ENCODE data around the gene DARS2. TPM values are rescaled to one million over a fixed set of nuclear protein-coding genes. Genes with fewer than 3 reads are reported as not detected.

Gene DARS2, protein sequence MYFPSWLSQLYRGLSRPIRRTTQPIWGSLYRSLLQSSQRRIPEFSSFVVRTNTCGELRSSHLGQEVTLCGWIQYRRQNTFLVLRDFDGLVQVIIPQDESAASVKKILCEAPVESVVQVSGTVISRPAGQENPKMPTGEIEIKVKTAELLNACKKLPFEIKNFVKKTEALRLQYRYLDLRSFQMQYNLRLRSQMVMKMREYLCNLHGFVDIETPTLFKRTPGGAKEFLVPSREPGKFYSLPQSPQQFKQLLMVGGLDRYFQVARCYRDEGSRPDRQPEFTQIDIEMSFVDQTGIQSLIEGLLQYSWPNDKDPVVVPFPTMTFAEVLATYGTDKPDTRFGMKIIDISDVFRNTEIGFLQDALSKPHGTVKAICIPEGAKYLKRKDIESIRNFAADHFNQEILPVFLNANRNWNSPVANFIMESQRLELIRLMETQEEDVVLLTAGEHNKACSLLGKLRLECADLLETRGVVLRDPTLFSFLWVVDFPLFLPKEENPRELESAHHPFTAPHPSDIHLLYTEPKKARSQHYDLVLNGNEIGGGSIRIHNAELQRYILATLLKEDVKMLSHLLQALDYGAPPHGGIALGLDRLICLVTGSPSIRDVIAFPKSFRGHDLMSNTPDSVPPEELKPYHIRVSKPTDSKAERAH
- 15.0 and 17.1 TPM in 2 replicates for total RNA-seq

DNA sequence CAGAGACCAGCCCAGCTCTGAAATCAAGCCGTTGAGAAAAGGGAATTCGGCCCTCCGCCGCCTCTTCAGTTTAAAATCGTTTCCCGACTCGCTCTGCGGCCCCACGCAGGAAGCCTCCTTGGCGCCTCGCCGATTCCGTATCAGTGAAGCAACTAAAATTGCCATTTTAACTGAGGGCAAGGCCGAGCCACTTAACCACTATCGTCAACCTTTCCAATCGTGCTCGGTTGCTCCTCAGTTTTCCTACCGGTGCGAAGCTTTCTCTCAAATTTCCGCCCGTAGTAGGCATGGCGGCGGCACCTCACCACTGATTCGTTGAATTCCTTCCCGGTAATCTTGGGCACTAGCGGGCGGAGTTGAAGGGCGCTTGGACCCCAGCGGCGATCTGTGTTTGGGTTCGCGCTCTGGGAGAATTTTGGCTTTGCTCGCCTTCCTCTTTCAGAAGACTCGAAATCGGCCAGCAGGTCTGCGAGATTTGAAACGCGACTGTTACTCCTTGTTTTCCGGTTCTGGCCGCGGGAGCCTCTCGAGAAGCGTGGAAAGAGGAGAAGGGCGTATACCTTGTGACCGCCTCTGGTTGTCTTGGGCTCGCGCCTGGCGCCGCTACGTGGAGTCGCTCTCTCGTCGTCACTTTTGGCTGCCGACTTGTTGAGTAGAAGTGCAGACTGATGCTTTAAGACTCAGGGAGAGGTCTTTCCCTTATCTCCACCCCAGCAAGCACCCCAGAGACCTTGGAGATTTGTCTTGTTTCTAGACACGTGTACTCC is at the start of gene DARS2, which contains the start of gene CENPL:
TSS of gene DARS2 (plus strand) at position 359 of the 767 bp plus-strand sequence. CDS start 557 bp downstream, outside the sequence.
TSS of gene CENPL (minus strand) at position 569 of the 767 bp plus-strand sequence. CDS start 13,584 bp downstream, outside the sequence.

DNA sequence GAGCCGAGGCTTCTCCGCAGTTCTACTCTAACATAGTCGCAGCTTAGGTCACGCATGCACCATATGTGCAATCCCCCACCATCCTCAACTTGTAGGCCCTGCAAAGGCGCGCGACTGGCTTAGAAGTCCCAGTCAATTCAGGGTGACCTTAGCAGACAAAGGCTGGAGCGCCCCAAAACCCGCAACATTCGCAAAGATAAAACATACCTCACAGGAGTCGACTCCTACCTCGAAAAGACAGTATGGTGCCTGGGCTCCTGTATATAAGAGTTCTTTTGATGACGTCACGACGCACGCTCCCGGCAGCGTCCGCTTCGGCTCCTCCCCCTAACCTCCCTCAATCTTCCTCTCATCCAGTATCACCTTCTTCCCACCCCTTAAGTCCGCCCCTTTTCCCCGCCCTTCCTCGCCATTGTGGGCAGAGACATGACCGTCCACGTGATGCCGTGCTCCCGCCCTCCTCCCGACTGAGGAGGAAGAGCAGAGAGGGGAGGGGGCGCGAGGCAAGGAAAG is 43.3 kb downstream of the DARS2 start, which contains the start of gene GAS5:
TSS of gene GAS5 (minus strand) at position 237 of the 513 bp plus-strand sequence.

DNA sequence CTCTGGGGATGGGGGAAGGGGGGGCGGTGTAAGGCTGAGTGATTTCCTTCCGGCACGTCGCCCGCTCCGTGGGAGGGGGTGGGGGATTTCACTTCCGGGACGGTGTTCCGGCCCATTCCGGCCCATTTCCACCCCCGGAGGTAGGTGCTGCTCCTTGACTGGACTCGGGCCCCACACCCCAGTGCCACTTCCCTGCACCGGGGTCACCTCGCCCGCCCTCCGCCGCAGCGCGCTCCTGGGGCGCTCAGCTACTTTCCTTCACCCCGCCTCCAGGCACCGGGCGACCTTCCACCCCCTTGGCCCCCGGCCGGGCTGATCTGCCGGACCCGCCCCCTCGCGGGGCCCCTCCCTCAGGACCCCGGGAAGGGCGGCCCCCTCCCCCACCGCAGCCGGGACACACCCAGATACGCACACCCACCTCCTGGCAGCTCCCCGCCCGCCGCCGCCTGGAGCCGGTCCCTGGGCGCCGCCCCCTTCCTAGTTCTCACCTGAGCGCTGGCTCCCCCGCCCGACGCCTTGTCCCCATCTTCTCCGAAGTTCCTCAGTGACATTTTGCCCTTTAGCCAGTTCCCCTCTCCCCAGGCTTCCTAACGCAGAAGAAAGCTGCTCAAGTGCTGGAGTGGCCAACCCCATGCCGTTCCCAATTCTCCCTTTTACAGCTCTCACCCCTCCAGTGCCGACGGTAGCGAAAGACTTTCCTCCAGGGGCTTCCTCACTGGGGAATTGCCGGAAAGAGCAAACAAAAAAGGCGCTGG is 44.0 kb downstream of the DARS2 start, which contains the start of gene ZBTB37:
TSS of gene ZBTB37 (plus strand) at position 115 of the 755 bp plus-strand sequence. CDS start 1,846 bp downstream, outside the sequence.

Other genes starting within 250 kb of the DARS2 start
- 2.0 TPM in 1 of 2 replicates, not detected in the other for gene SLC9C2, start 221.6 kb upstream of the DARS2 start, total RNA-seq
- gene TEX50, start 189.3 kb upstream of the DARS2 start, total RNA-seq, result not detected in 2 replicates
- 0.36 TPM in 1 of 2 replicates, not detected in the other for gene ANKRD45, start 154.8 kb upstream of the DARS2 start, total RNA-seq
- 32.1 and 40.8 TPM in 2 replicates for gene KLHL20, start 109.7 kb upstream of the DARS2 start, total RNA-seq
- 9.9 and 18.2 TPM in 2 replicates for gene CENPL, start 210 bp downstream of the DARS2 start, total RNA-seq
- 439 and 469 TPM in 2 replicates for gene GAS5, start 43.3 kb downstream of the DARS2 start, total RNA-seq
- gene ZBTB37, start 43.7 kb downstream of the DARS2 start, total RNA-seq, result 2.8 and 6.3 TPM in 2 replicates
- gene SERPINC1, start 92.7 kb downstream of the DARS2 start, total RNA-seq, result not detected in 2 replicates
- 13.5 and 17.5 TPM in 2 replicates for gene RC3H1, start 197.7 kb downstream of the DARS2 start, total RNA-seq